BLaER1 treated with 17β-estradiol and CSF1 and Interleukin-3, amounts not matched to agents 10 nM and 100 nM (cell line): ENCODE measurements around the gene ANKS1B.
"Not testable (repeated sequence)": the region's sequence is repeated elsewhere in the genome, so short reads cannot be mapped to it uniquely, and the experiment has no call there.

Experiments used
- H3K27ac ChIP-seq, 11 experiments: shearing (Covaris generic); formaldehyde crosslinking; 2 replicates each; pipeline ENCODE4 v1.8.1; 2022
- H3K27me3 ChIP-seq, 11 experiments: shearing (Covaris generic); formaldehyde crosslinking; 2 replicates each; pipeline ENCODE4 v1.8.1; 2022
- H3K36me3 ChIP-seq, 11 experiments: shearing (Covaris generic); formaldehyde crosslinking; 2 replicates each; pipeline ENCODE4 v1.8.1; 2022
- H3K4me1 ChIP-seq, 10 experiments: shearing (Covaris generic); formaldehyde crosslinking; 2 replicates each; pipeline ENCODE4 v1.8.1; 2022
- H3K4me2 ChIP-seq, 11 experiments: shearing (Covaris generic); formaldehyde crosslinking; 2 replicates each; pipeline ENCODE4 v1.8.1; 2022
- H3K4me3 ChIP-seq, 10 experiments: shearing (Covaris generic); formaldehyde crosslinking; 2 replicates each; pipeline ENCODE4 v1.8.1; 2022
- H3K9ac ChIP-seq, 11 experiments: shearing (Covaris generic); formaldehyde crosslinking; 2 replicates each; pipeline ENCODE4 v1.8.1; 2022
- H3K9me3 ChIP-seq, 11 experiments: shearing (Covaris generic); formaldehyde crosslinking; replicated peaks in 1 of 11; 2 replicates each; pipeline ENCODE4 v1.8.1; 2022
- H4K20me1 ChIP-seq, 11 experiments: shearing (Covaris generic); formaldehyde crosslinking; 2 replicates each; pipeline ENCODE4 v1.8.1; 2022
- Cebpa-rat ChIP-seq, 11 experiments: shearing (Covaris generic); IDR thresholded peaks; 2 replicates each; pipeline ENCODE4 v1.8.1; 2022

The ANKS1B gene

DNA sequence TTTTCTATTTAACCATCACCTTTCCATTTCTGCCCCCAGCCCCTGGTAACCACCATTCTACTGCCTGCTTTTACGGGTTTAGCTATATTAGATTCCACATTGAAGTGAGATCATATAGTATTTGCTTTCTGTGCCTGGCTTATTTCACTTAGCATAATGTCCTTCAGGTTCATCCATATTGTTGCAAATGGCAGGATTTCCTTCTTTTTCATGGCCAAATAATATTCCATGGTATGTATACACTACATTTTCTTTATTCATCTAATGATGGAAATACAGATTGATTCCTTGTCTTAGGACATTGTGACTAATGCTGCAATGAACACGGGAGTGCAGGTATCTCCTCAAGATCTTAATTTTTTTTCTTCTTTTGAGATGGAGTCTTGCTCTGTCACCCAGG, 1137.5 kb downstream of the ANKS1B start:
- H3K4me2 ChIP-seq: no peak overlapping the region
- peaks cover 0 to 4% (median 0%) of the 10 kb centered on the region in 11 experiments; a peak in 2 of 22 replicates for H3K36me3 ChIP-seq
- no peaks in the 10 kb centered on the region for H3K27me3 ChIP-seq
- TF ChIP-seq Cebpa-rat (IDR thresholded peaks at IDR 0.05): no peak
- no peaks in the 10 kb centered on the region for H3K9me3 ChIP-seq
- peaks cover 0 to 17% (median 11%) of the 10 kb centered on the region in 10 experiments; a peak in 16 of 20 replicates for H3K4me1 ChIP-seq
- H4K20me1 ChIP-seq: no peaks in the 10 kb centered on the region
- H3K9ac ChIP-seq: no peak overlapping the region
- H3K27ac ChIP-seq: no peak overlapping the region
- no peak overlapping the region for H3K4me3 ChIP-seq

DNA sequence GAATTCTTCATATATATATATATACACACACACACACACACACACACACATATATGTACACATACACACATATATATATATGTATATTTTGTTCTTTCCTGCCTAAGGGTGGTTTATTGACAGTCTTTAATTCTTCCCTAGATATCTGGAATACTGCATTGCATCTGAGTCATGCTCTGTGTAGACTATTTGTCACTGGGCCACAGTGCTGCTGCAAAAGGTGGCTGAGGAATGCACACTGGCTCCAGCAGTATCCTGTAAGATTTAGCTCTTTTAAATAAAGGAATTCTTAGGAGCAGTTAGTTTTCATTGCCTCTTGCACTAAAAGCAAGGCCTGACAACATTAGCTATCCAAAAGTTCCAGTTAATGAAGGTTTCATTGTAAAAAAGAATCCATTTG, 1138.8 kb downstream of the ANKS1B start:
- TF ChIP-seq Cebpa-rat (IDR thresholded peaks at IDR 0.05): no peak
- Histone ChIP-seq H3K4me3 (no peak overlapping the region), H4K20me1 (no peaks in the 10 kb centered on the region), H3K4me2 (no peak overlapping the region), H3K4me1 (peaks cover 0 to 21% (median 15%) of the 10 kb centered on the region in 10 experiments; a peak in 16 of 20 replicates), H3K27ac (no peak overlapping the region), H3K9ac (no peak overlapping the region), H3K9me3 (peaks cover 0 to 2% (median 0%) of the 10 kb centered on the region in 11 experiments; a peak in 2 of 22 replicates), H3K27me3 (no peaks in the 10 kb centered on the region), H3K36me3 (peaks cover 0 to 4% (median 0%) of the 10 kb centered on the region in 11 experiments; a peak in 2 of 22 replicates)

DNA sequence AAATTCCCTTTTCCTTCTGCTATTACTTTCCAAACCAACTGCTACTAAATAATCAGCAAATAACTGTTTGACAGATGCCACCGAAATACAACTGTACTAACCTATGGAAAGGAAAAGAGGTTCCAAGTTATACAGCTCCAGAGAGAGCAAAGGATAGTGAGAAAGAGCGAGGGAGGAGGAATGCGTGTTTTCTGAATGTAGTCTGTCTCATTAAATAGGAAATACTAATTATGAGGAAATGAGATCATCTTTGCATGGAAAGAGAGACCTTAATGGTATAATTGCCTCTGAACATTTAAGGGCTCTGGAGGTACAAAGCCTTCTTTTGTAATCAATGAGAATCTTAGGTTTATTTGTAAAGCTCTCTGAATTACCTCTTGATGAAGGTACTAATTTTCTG, 1144.4 kb downstream of the ANKS1B start:
- H3K9me3 ChIP-seq: peaks cover 0 to 2% (median 0%) of the 10 kb centered on the region in 11 experiments; a peak in 2 of 22 replicates
- H3K4me1 ChIP-seq: peaks cover 0 to 29% (median 17%) of the 10 kb centered on the region in 10 experiments; a peak in 16 of 20 replicates
- no peaks in the 10 kb centered on the region; a peak in 1 of 22 replicates for H3K36me3 ChIP-seq
- H3K27ac ChIP-seq: no peak overlapping the region
- peak overlapping the region in 4 of 11 experiments; percentile 13 to 39 (median 24); a peak in 3 of 22 replicates for H3K4me2 ChIP-seq
- H3K27me3 ChIP-seq: no peaks in the 10 kb centered on the region
- no peak for TF ChIP-seq Cebpa-rat (IDR thresholded peaks at IDR 0.05)
- no peak overlapping the region for H3K4me3 ChIP-seq
- H3K9ac ChIP-seq: no peak overlapping the region
- H4K20me1 ChIP-seq: no peaks in the 10 kb centered on the region

DNA sequence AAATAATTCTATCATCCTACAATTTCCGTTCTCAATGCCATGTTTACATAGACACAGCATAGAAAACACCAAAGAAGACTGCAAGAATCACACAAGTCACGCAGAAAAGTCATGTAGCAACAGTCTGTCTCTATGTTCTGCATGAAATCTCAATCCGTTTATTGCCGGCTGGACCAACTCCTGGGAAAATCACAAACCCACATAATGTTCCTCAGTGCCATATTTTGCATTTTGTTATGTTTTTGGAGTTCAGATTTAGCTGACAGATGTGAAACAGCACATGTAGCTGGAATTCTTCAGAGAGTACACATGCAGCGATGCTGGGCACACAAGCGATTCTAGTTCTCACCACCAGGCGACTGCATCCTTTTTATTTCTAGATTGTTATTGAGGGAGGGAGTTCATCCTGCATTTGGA, 1146.5 kb downstream of the ANKS1B start:
- Histone ChIP-seq H3K9ac (no peak overlapping the region), H4K20me1 (no peaks in the 10 kb centered on the region), H3K4me3 (no peak overlapping the region), H3K36me3 (no peaks in the 10 kb centered on the region; a peak in 2 of 22 replicates), H3K9me3 (peaks cover 0 to 2% (median 0%) of the 10 kb centered on the region in 11 experiments; a peak in 2 of 22 replicates), H3K4me1 (peaks cover 0 to 23% (median 11%) of the 10 kb centered on the region in 10 experiments; a peak in 16 of 20 replicates), H3K27me3 (no peaks in the 10 kb centered on the region), H3K4me2 (no peak overlapping the region), H3K27ac (no peak overlapping the region)
- no peak for TF ChIP-seq Cebpa-rat (IDR thresholded peaks at IDR 0.05)

DNA sequence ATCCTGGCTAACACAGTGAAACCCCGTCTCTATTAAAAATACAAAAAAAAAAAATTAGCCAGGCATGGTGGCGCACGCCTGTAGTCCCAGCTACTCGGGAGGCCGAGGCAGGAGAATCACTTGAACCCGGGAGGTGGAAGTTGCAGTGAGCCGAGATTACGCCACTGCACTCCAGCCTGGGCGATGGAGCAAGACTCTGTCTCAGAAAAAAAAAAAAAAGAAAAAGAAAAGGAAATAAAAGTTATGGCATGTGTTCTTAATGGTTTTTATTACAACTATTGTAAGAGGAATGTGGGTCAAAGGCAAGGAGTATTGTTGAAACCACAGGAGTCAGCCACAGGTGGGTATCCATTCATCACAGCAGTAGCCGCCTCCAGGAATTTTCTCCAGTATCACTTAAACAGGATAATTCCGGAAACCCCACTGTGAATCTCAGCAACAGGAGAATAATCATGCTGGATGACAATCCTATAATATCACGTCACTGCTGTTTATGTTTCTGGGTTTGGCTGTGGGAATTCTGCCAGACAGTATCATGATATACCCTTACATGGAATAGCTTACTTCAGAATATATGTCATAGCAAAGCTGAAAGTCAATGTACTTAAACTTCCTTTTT, 1147.5 kb downstream of the ANKS1B start:
- not testable (repeated sequence) for H3K27ac ChIP-seq, H4K20me1 ChIP-seq, H3K4me3 ChIP-seq, H3K9me3 ChIP-seq, H3K9ac ChIP-seq, H3K27me3 ChIP-seq, H3K4me2 ChIP-seq, H3K36me3 ChIP-seq
- H3K4me1 ChIP-seq: peaks cover 0 to 15% (median 5%) of the 10 kb centered on the region in 10 experiments; a peak in 9 of 20 replicates

DNA sequence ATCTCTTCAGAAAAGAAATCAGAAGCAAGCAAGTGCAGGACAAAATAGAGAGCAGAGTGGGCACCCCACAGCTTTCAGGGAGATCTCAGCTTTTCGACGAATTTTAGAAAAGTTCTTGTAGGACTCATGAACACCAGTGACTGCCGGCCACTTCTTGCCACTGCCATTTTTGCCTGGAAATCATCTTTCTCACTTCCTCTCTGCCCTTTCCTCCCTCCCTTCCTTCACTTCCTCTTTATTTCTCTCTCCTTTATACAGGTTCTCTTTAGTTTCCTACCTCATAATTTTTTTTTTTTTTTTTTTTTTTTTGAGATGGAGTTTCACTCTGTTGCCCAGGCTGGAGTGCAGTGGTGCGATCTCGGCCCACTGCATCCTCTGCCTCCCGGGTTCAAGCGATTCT, 1154.1 kb downstream of the ANKS1B start:
- Histone ChIP-seq H3K9ac (no peak overlapping the region), H3K4me2 (peak overlapping the region in 4 of 11 experiments; percentile 33 to 66 (median 53); a peak in 8 of 22 replicates), H3K4me1 (peaks cover 0 to 19% (median 7%) of the 10 kb centered on the region in 10 experiments; a peak in 10 of 20 replicates), H3K4me3 (no peak overlapping the region), H3K9me3 (no peaks in the 10 kb centered on the region), H3K27me3 (no peaks in the 10 kb centered on the region), H3K27ac (no peak overlapping the region), H3K36me3 (peaks cover 0 to 45% (median 16%) of the 10 kb centered on the region in 11 experiments; a peak in 12 of 22 replicates), H4K20me1 (no peaks in the 10 kb centered on the region)
- no peak for TF ChIP-seq Cebpa-rat (IDR thresholded peaks at IDR 0.05)

DNA sequence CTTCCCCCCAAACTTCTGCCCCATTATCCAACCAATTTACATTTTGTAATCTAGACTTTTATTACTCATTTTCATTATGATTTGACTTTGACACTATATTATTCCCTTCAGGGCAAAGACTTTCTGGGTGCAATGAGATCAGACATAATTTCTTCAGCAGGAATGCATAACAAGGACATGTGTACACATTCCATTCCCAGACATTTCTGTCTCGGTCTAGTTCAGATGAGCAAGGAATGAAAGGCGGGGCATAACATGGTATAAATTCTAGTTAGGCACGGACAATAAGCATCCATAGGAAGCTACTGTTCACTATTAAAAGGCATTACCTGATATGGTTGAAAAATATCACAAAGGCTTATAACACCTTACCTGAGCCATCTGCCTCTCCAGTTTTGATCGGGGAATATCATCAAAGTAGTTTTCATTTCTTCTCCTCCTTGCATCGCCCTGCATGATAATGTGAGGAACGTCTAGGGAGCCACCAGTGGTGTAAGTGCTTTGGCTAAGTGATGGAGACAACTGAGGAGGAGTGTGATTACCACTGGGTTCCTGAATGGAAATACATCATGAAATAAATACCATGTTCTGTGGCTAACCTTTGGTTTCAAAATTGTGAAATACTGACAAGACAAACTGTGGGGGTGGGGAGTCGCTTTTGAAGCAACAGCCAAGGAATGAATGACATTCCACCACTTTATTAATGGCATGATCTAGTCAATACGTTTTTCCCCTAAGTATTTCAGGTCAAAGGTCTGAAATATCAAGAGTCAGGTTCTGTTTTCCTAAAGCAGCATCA, 1155.7 kb downstream of the ANKS1B start:
- no peak overlapping the region for H3K4me3 ChIP-seq
- 0 out of 22 replicates have a peak, but pooled peaks of 1 of the 11 experiments have one; percentile 7 for TF ChIP-seq Cebpa-rat (IDR thresholded peaks at IDR 0.05)
- H3K4me2 ChIP-seq: peak overlapping the region in 3 of 11 experiments; percentile 8 to 57 (median 33); a peak in 4 of 22 replicates
- no peaks in the 10 kb centered on the region for H3K9me3 ChIP-seq
- no peaks in the 10 kb centered on the region for H4K20me1 ChIP-seq
- peaks cover 0 to 19% (median 7%) of the 10 kb centered on the region in 10 experiments; a peak in 10 of 20 replicates for H3K4me1 ChIP-seq
- H3K36me3 ChIP-seq: peaks cover 0 to 45% (median 16%) of the 10 kb centered on the region in 11 experiments; a peak in 12 of 22 replicates
- H3K27ac ChIP-seq: no peak overlapping the region
- H3K27me3 ChIP-seq: no peaks in the 10 kb centered on the region
- H3K9ac ChIP-seq: no peak overlapping the region

DNA sequence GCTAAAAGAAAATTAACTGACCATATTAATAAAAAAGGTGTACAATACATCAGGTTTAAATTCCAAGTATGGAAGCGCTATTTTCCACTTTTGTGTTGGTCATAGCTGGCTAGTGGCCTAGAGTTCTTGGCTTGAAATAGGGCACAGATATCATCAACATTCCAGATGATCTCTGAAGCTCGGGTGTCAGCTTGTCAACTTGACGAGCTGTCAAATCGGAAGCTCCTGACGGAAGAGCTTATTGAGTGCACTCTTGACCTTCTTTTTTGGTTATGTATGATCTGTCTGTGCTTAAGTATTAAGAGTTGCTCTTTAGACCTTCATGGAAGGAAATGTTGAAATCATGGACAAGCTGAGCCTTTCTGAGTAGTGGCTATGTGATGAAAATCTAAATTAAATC, 1161.7 kb downstream of the ANKS1B start:
- H3K9me3 ChIP-seq: no peaks in the 10 kb centered on the region
- peaks cover 0 to 21% (median 0%) of the 10 kb centered on the region in 11 experiments; a peak in 5 of 22 replicates for H3K36me3 ChIP-seq
- no peaks in the 10 kb centered on the region for H3K27me3 ChIP-seq
- H3K4me3 ChIP-seq: no peak overlapping the region
- H3K9ac ChIP-seq: no peak overlapping the region
- H4K20me1 ChIP-seq: no peaks in the 10 kb centered on the region
- no peak overlapping the region for H3K4me2 ChIP-seq
- no peak for TF ChIP-seq Cebpa-rat (IDR thresholded peaks at IDR 0.05)
- no peak overlapping the region for H3K27ac ChIP-seq
- H3K4me1 ChIP-seq: no peaks in the 10 kb centered on the region

DNA sequence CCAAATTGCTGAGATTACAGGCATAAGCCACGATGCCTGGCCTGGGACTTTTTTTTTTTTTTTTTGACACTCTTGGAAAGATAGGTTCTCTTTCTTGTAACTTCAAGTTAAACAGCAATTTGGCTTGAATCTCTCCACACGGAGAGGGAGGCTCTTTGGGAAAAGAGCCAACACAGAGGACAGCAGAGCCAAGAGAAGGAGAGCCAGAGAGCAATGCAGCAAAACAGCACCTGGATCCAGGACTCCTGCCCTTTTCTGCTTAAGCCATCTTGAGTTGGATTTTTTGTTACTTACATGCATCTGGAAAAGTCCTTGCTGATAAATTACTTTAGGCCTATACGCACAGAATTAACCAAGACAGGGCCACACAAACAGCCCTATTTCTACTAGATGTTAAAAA, 1162.9 kb downstream of the ANKS1B start:
- H3K9ac ChIP-seq: no peak overlapping the region
- H3K4me3 ChIP-seq: no peak overlapping the region
- H3K36me3 ChIP-seq: peaks cover 0 to 23% (median 0%) of the 10 kb centered on the region in 11 experiments; a peak in 8 of 22 replicates
- H4K20me1 ChIP-seq: no peaks in the 10 kb centered on the region
- no peak for TF ChIP-seq Cebpa-rat (IDR thresholded peaks at IDR 0.05)
- H3K4me1 ChIP-seq: no peaks in the 10 kb centered on the region
- H3K4me2 ChIP-seq: no peak overlapping the region
- no peaks in the 10 kb centered on the region for H3K9me3 ChIP-seq
- no peak overlapping the region for H3K27ac ChIP-seq
- no peaks in the 10 kb centered on the region for H3K27me3 ChIP-seq
